HG03097 (cell line): Measurements from ENCODE around the gene CEMIP.

Experiments
- ATAC-seq: cut with Tn5 transposase; IDR thresholded peaks from one replicate; pipeline ENCODE4 v1.9.1; 2021; ENCODE audit not compliant: unreplicated experiment, low FRiP score

The CEMIP gene

DNA sequence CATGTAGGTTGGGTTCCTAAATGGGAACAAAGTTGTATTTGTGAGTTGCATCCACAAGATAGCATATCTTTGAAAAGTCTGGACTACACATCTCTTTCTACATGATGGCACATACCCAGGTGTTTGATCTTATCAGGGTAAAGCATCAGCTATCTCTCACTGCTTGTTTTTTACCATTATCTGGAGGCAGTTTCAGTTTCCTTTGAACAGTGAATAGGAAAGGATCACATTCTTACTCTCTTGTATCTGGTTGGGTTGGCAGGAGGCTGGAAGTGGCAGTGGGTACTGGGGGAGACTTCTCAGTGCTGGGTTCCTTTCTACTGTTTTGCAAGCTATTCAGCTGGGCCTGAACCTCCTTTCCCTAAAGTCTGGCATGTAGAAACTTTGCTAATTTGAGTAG lies 4.1 kb downstream of the CEMIP start:
- ATAC-seq, result no peak

- no peak for ATAC-seq
Measured at GRCh38 chr15:80785335-80785734, 6.2 kb downstream of the CEMIP start.

- ATAC-seq, result no peak
Measured at GRCh38 chr15:80785811-80786354, 6.7 kb downstream of the CEMIP start.

DNA sequence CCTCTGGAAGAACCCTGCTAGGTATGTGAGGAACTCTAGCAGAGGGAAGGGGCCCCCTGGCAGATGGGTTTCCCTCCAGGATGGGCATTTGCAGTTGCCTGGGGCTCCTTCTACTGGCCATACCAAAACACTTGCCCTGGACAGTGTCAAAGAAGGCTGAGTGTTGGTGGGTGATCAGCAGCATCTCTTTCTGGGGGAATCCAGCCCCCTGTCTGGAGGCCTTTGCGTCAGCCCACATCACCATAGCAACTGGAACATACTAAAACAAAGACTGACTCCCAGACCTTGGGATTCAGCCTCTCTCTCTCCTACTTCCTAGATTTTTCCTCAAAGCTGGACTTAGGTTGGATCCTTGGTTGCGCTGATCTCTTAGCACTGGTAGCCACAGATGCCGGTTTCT lies 8.1 kb downstream of the CEMIP start:
- ATAC-seq, result no peak

DNA sequence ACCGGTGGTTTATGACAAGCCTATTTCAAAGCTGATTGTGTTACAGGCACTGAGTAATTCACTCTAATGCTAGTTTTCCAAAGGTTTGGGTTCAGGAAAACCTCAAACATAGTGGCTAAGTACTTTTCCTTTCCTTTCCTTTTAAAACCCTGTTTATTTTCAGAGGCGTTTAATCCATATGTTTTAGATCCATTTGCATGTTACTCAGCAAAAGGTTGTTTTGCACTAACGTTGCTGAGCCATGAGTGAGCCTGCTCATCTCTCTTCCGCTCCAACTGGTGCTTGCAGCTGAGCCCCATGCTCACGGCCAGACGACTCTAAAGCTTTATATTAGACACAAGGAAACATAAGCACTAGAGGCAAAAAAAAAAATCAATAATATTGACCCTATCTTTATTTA lies 9.4 kb downstream of the CEMIP start:
- no peak for ATAC-seq

DNA sequence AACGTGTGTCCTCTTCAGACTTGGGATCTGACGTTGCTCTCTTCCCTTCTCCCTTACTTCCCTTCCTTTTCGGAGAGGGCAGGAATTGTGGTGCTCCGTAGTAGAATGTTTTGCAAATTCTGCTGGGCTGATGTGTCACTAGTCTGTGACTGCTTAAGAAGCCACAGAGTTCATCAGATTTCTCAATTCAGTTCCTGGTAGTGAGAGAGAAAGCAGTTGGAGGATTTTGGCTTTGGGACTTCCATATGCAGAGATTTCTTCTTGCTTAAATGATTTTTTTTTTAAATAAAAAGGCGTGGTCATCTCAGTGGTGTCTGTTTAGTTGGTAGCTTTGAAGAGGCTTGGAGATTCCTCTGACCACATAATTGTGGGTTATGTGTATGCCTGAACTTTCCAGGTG lies 10.1 kb downstream of the CEMIP start:
- no peak for ATAC-seq

DNA sequence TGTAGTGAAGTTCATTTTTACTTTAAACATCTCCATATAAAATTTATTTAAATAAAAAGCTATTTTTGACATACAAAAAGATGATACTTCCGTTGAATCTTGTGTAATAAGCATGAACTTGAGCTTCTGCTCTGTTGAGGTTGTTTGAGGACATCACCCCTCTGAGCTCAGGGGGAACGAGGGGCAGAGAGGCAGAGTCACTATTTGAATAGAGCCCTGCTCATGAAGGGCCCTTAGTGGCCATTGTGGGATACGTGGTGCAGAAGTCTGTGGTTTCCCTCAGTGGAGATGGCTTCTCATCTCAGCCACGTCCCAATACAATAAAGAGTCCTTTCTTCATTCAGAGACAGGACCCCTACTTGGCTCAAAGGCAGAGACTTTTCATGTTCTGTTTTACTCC lies 10.6 kb downstream of the CEMIP start:
- ATAC-seq, result no peak

DNA sequence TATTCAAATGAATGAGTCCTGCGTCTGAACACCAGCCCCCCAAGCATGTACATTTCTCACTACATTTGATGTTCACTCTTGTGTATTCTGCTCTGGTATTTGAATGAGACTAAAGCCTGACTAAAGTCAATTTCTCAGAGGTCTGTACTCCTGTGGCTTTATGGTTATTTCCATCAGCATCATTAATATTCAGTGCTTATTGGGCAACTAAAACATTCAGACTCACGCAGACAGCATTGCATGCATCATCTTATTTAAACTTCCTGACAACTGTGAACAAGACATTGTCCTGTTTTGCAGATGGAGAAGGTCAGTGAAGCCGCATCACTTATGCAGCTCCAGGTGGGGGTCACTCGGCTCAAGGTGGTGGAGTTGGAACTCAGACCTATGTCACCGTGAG lies 11.1 kb downstream of the CEMIP start:
- no peak for ATAC-seq

- no peak for ATAC-seq
Measured at GRCh38 chr15:80791004-80791403, 11.8 kb downstream of the CEMIP start.

- no peak for ATAC-seq
Measured at GRCh38 chr15:80796407-80796806, 17.2 kb downstream of the CEMIP start.

GRCh38 chr15:80798911-80799310 lies 19.7 kb downstream of the CEMIP start:
- ATAC-seq, result no peak

GRCh38 chr15:80800067-80800466 lies 20.9 kb downstream of the CEMIP start:
- ATAC-seq, result no peak

DNA sequence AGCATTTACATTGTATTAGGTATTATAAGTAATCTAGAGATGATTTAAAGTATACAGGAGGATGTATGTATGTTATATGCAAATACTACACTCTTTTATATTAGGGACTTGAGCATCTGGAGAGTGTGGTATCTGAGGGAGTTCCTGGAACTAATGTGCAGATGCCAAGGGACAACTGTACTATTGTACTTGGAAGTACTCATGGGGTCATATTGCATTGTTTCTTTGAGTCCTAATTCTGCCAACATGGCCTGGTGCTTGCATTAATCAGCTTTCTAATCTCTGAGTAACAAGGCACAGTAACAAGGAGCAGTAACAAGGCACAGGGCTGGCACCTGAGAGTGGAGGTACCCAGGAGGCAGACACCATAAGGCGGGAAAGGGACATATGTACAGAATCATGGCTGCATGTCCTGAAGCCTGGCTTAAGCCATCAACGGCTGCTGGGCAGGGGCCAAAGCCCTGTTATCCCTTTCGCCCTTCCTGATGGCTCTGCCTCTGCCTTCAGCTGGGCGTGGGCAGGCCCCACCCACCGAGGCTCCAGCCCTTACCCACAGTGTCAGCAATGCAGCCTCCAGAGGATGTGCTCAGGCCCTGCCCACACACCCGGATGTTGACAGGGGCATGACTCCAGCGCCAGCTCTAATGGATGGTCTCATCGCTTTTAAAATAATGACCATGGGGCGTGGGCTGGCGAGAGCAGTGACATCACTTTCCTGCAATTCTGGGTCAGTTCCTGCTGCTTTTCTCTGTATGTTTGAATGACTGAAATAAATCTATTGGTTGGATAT lies 22.9 kb downstream of the CEMIP start:
- no peak for ATAC-seq

- no peak for ATAC-seq
Measured at GRCh38 chr15:80803580-80804525, 24.7 kb downstream of the CEMIP start.

DNA sequence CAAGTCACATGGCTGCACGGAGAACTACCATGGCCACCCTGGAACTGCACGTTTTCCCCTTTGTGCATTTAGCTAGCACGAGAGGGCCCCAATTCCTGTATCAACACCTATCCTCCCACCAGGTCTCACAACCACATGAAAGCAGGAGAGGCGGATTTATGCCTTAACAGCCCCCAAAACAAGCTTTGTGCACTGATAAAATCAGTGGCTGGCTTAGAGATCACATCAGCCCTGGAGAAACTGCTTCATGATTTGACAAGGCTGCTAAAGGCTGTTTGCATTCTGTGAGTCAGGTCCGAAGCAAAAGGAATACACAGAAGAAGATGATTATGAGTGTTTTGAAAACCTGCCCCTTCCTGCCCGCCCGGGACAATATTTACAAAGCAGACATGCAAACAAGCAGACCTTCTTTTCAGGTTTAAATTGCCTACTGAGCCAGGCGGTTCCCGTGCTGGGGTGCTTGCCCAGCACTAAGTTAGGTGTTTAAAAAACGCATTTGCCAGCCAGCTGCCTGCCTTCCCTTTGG lies 25.9 kb downstream of the CEMIP start:
- no peak for ATAC-seq

GRCh38 chr15:80811781-80812315 lies 32.7 kb downstream of the CEMIP start:
- no peak for ATAC-seq

GRCh38 chr15:80815106-80815505 lies 35.9 kb downstream of the CEMIP start:
- no peak for ATAC-seq

DNA sequence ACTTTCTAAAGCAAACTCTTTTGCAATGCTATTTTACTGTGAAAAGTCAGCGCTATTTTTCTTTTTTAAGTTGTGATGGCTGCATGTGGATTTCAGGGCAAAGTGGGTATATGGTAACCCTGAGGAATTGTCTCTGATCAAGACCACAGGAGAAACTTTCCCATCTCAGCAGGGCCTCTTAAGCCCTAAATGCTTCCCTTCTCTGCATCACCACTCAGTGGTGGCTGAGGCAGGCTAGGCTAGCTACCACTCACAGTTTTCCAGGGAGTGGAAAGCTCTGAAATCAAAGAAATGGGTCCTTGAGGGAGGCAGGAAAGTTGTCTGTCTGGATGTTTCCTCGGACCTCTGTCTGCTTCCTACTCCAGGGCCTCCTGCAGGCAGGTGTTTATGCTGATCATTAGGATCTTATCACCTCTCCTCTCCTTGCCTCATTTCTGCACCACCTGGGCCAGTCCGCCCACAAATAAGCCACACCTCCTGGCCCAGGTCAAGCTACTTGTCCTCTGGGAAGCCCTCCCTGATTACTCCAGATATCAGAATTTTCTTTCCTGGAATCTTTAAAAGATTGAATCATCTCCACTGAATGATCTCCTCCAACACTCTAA lies 37.0 kb downstream of the CEMIP start:
- no peak for ATAC-seq

GRCh38 chr15:80816936-80817335 lies 37.8 kb downstream of the CEMIP start:
- ATAC-seq, result no peak

- no peak for ATAC-seq
Measured at GRCh38 chr15:80817901-80818300, 38.7 kb downstream of the CEMIP start.

DNA sequence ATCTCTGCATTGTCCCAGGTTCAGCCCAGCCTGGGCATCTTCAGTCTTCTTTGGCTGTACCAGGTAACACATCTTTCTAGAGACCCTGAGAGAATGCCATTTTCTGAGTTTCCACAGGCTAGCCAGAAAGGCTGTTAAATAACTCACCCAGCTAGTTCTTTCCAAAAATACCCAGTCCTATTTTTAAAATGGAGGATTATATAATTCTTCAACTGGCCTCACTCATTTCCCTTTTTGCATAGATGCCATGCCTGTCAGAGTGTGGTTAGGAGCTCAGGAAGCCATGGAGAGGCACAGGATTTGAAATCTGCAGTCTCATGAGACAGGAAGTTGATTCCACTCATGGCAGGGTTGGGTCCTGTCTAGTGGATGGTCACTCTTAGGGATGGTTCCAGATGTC lies 39.8 kb downstream of the CEMIP start:
- ATAC-seq, result no peak
